Tibial nerve (tissue), 3 donors: ENCODE measurements around the gene POLR3C.

Experiments used
- CTCF ChIP-seq, 5 experiments: fragments of 200-600 bp in 3 of 5; fragments of 450-650 bp in 2 of 5; sonication (generic) in 3 of 5; IDR thresholded peaks; one replicate each; pipeline ENCODE4 v1.5.1; 2016 to 2019; ENCODE audit warnings: antibody characterized with exemption in 5 of 5, mild to moderate bottlenecking in 3 of 5, moderate library complexity in 2 of 5
- POLR2A ChIP-seq, 2 donors: fragments of 450-650 bp; IDR thresholded peaks; one replicate each; pipeline ENCODE4 v1.6.1; 2017; ENCODE audit warnings: antibody characterized with exemption in 2 of 2, mild to moderate bottlenecking in 2 of 2, moderate library complexity in 2 of 2

GRCh38 chr1:145885738-145886287, 61.8 kb downstream of the POLR3C start, which contains the start of gene ANKRD35:
- TF ChIP-seq CTCF (IDR thresholded peaks at IDR 0.05) (no peak), POLR2A (IDR thresholded peaks at IDR 0.05) (no peak)
